A673 (cell line): ENCODE data around the gene CNNM2.

Experiments used
- CTCF ChIP-seq: fragments of 300-800, 200-600 bp; sonication (generic); conservative IDR thresholded peaks from 2 replicates; pipeline ENCODE4 v1.5.1; 2017; ENCODE audit warnings: low read depth, mild to moderate bottlenecking, antibody characterized with exemption, low read length, moderate library complexity, mixed read lengths
- EZH2 ChIP-seq: fragments of 200-600 bp; sonication (generic); IDR thresholded peaks from 2 replicates; pipeline ENCODE4 v1.6.1; 2017; ENCODE audit warnings: borderline replicate concordance, low read depth, mild to moderate bottlenecking, mixed read lengths, antibody characterized with exemption, low read length; ENCODE audit not compliant: poor library complexity, severe bottlenecking

GRCh38 chr10:103120977-103121735, 203.1 kb downstream of the CNNM2 start:
- no peak for TF ChIP-seq CTCF
- no peak for TF ChIP-seq EZH2
